GM12875 (cell line): ENCODE data around the gene SLC39A11.

Experiments
- H3K4me3 ChIP-seq: one replicate; pipeline ENCODE4 v1.5.1; 2011; ENCODE audit warnings: low read depth, low read length, control low read depth
- CTCF ChIP-seq: IDR thresholded peaks from 2 replicates; pipeline ENCODE4 v1.5.1; 2011; ENCODE audit warnings: low read depth, mild to moderate bottlenecking, control low read depth, inconsistent platforms, low read length, moderate library complexity, borderline replicate concordance; ENCODE audit not compliant: insufficient read depth

The SLC39A11 gene

GRCh38 chr17:72804949-72805707, 287.4 kb downstream of the SLC39A11 start:
- no peak overlapping the region for H3K4me3 ChIP-seq
- no peak for TF ChIP-seq CTCF

DNA sequence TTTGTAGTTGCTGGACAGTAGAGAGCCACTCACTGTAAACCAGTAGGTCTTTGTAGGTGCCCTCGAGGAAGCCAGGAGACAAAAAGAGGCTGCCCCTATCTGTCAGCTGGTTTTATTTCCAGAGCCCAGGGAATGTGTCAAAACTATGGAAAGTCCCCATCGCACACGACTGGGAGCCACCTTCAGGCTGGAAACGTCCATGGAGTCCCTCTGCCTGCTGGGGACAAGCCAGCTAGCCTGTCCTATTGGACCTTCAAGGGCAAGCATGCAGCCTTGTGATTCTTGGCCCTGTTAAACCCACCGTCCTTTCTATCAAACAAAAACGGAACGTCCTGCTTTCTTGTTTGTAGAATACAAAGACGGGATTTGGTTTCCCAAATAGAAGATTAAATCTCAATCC, 289.8 kb downstream of the SLC39A11 start:
- TF ChIP-seq CTCF, result no peak
- H3K4me3 ChIP-seq, result no peak overlapping the region

DNA sequence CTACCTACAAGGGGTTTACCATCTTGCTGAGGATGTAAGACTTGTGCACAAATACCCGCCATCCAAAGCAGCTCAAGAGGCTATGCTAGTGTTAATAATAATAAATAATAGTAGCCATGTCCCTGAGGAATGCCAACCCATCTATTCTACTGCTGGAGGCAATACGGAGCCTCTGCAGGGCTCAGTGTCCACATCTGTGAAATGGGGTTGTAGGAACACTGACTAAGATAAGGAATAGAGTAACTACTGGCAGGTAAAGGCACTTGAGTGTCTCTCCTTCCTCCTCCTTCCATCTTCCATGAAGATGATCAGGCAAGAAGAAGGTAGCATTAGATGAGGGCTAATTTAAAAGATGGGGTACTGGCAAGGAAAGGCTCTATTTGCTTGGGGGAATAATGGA, 295.3 kb downstream of the SLC39A11 start:
- TF ChIP-seq CTCF, result no peak
- no peak overlapping the region for H3K4me3 ChIP-seq

GRCh38 chr17:72795941-72796340, 296.5 kb downstream of the SLC39A11 start:
- TF ChIP-seq CTCF, result no peak
- no peak overlapping the region for H3K4me3 ChIP-seq

DNA sequence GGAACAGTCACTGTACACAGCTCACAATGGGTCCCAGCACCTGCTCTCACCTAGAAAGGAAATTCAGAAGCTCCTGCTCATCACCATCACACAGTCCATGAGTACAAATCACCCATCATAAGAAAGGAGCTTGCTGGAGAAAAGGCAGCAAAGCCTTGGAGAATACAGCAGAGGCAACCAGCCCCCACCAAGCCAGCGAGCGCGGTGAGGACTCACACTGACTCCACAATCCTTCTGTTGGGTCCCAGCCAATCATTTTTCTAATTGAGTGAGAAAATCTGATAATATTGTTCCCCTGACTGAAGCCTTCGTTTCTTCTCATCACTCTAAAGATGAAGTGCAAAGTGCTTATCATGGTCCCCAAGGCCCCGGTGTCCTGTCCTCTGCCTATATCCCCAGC, 298.3 kb downstream of the SLC39A11 start:
- H3K4me3 ChIP-seq, result no peak overlapping the region
- no peak for TF ChIP-seq CTCF

- no peak for TF ChIP-seq CTCF
- no peak overlapping the region for H3K4me3 ChIP-seq
Measured at GRCh38 chr17:72792771-72793170, 299.7 kb downstream of the SLC39A11 start.

GRCh38 chr17:72790190-72790589, 302.3 kb downstream of the SLC39A11 start:
- TF ChIP-seq CTCF, result no peak
- no peak overlapping the region for H3K4me3 ChIP-seq
